Breast epithelium (tissue), 3 donors: ENCODE data around the gene ZSCAN23.

Experiments
- CTCF ChIP-seq, 3 donors: fragments of 450-650 bp; IDR thresholded peaks; one replicate each; pipeline ENCODE4 v1.5.1; 2016 to 2017; ENCODE audit warnings: antibody characterized with exemption in 3 of 3, mild to moderate bottlenecking in 3 of 3, moderate library complexity in 3 of 3
- POLR2A ChIP-seq: fragments of 450-650 bp; IDR thresholded peaks from one replicate; pipeline ENCODE4 v1.6.1; 2016; ENCODE audit warnings: antibody characterized with exemption, mild to moderate bottlenecking, moderate library complexity

- no peak for TF ChIP-seq POLR2A
- no peak for TF ChIP-seq CTCF (IDR thresholded peaks at IDR 0.05)
Observed at GRCh38 chr6:28490205-28490890, 47.1 kb upstream of the ZSCAN23 start.
